ENCODE measurements around the gene RASGRP4. TPM values are rescaled to one million over a fixed set of nuclear protein-coding genes. Genes with fewer than 3 reads are reported as not detected.

The RASGRP4 gene
- total and polyA plus RNA-seq, 7 experiments from 2014 or later, result 0.14 to 32.7 (median 0.77) TPM; not detected in 1

DNA sequence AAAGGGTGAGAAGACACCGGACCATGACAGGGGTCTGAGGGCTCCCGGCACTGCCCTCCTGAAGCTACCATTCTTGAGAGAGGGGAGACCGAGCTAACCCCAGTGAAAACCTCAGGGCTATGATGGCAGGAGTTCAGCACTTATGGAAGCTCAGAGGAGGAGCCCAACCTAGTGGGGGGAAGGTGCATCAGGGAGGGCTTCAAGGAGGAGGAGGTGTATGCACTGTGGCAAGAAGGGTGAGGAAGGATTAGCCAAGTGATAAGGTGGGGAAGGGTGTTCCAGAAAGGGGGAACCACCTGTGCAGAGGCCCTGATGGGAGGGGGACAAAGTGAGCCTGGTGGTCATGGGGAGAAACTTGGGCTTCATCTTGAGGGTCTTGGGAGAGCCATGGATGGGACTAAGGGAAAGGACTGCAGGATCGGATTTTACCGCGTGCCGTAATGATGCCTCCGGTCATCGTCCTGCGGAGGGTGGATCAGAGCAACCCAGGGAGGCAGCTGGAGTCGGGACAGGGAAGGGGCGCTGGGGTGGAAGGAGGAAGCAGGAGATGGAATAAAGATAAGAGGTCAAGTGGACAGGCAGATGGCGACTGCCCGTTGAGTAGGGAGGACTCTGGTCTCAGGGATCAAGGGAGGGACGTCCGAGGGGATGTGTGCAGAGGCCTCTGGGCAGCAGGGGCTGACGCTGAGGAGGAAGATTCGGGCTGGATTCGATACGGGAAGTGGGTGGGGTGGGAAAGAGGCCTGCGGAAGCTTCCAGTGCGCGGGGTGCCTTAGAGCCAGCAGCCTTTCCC lies 65.0 kb downstream of the RASGRP4 start:
- H3K27me3 Mint-ChIP-seq, result peaks cover 0 to 41% (median 6%) of the 10 kb centered on the region in 5 donors
- ChIA-PET CTCF (interaction anchor here (1.2 kb wide), 1 partner anchor 459 kb away, joined by 3 read pairs; no protein-coding TSS in a partner anchor), POLR2A (no interaction called here)
- H3K4me3 Mint-ChIP-seq, result peak overlapping the region; percentile 62 to 94 (median 83)
- peak overlapping the region in 3 of 9 donors; percentile 56 to 71 (median 62) for H3K27ac Mint-ChIP-seq
- Histone ChIP-seq H3K9me3 (ENCODE audit: control insufficient read depth in 2 of 3, low read length in 3 of 3) (no peaks in the 10 kb centered on the region), H3K4me1 (ENCODE audit: control insufficient read depth in 2 of 2, insufficient read depth in 2 of 2, low read length in 2 of 2) (peaks cover 0 to 6% of the 10 kb centered on the region in 2 donors), H3K27me3 (ENCODE audit: control insufficient read depth in 2 of 2, insufficient read depth in 2 of 2, low read length in 2 of 2) (no peaks in the 10 kb centered on the region), H3K4me3 (ENCODE audit: low read length) (peak overlapping the region; percentile 55), H3K36me3 (ENCODE audit: control insufficient read depth in 2 of 3, insufficient read depth in 3 of 3, low read length in 3 of 3) (no peaks in the 10 kb centered on the region), H3K27ac (ENCODE audit: low read depth, low read length) (no peak overlapping the region)
- H3K36me3 Mint-ChIP-seq, result no peaks in the 10 kb centered on the region
- ATAC-seq (peak; percentile 5), DNase-seq (no peak)
- intact Hi-C loops (cut with micrococcal nuclease), result no loop called here
- peaks cover 0 to 21% (median 17%) of the 10 kb centered on the region in 7 donors for H3K4me1 Mint-ChIP-seq
- H3K9me3 Mint-ChIP-seq, result no peaks in the 10 kb centered on the region

DNA sequence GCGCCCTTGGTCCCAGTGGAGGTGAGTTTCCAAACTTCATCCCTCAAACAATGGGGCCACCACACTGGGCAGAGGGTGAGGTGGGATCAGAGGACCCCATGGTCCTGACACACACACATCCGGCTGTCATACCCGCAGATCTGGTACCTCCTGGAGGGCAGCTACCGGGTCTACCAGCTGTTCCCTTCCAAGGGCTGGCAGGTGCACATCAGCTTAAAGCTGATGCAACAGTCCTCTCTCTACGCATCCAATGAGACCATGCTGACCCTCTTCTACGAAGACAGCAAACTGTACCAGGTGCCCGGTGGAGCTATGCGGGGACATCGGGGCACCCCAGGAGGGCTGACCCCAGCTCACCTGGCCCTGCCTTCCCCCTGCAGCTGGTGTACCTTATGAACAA lies 65.7 kb downstream of the RASGRP4 start:
- Histone ChIP-seq H3K4me1 (ENCODE audit: control insufficient read depth in 2 of 2, insufficient read depth in 2 of 2, low read length in 2 of 2) (peaks cover 0 to 6% of the 10 kb centered on the region in 2 donors), H3K9me3 (ENCODE audit: control insufficient read depth in 2 of 3, low read length in 3 of 3) (no peaks in the 10 kb centered on the region), H3K4me3 (ENCODE audit: low read length) (no peak overlapping the region), H3K27me3 (ENCODE audit: control insufficient read depth in 2 of 2, insufficient read depth in 2 of 2, low read length in 2 of 2) (no peaks in the 10 kb centered on the region), H3K27ac (ENCODE audit: low read depth, low read length) (no peak overlapping the region), H3K36me3 (ENCODE audit: control insufficient read depth in 2 of 3, insufficient read depth in 3 of 3, low read length in 3 of 3) (no peaks in the 10 kb centered on the region)
- H3K4me1 Mint-ChIP-seq, result peaks cover 0 to 21% (median 17%) of the 10 kb centered on the region in 7 donors
- no peak for DNase-seq
- H3K9me3 Mint-ChIP-seq, result no peaks in the 10 kb centered on the region
- no peaks in the 10 kb centered on the region for H3K36me3 Mint-ChIP-seq
- CTCF ChIA-PET, result interaction anchor here (1.2 kb wide), 1 partner anchor 458 kb away, joined by 3 read pairs; no protein-coding TSS in a partner anchor
- intact Hi-C loops (cut with micrococcal nuclease), result no loop called here
- peaks cover 0 to 42% (median 6%) of the 10 kb centered on the region in 5 donors for H3K27me3 Mint-ChIP-seq
- POLR2A ChIA-PET, result no interaction called here
- H3K4me3 Mint-ChIP-seq, result peak overlapping the region; percentile 62 to 94 (median 76)
- no peak for ATAC-seq
- peak overlapping the region in 1 of 9 donors; percentile 71 for H3K27ac Mint-ChIP-seq

DNA sequence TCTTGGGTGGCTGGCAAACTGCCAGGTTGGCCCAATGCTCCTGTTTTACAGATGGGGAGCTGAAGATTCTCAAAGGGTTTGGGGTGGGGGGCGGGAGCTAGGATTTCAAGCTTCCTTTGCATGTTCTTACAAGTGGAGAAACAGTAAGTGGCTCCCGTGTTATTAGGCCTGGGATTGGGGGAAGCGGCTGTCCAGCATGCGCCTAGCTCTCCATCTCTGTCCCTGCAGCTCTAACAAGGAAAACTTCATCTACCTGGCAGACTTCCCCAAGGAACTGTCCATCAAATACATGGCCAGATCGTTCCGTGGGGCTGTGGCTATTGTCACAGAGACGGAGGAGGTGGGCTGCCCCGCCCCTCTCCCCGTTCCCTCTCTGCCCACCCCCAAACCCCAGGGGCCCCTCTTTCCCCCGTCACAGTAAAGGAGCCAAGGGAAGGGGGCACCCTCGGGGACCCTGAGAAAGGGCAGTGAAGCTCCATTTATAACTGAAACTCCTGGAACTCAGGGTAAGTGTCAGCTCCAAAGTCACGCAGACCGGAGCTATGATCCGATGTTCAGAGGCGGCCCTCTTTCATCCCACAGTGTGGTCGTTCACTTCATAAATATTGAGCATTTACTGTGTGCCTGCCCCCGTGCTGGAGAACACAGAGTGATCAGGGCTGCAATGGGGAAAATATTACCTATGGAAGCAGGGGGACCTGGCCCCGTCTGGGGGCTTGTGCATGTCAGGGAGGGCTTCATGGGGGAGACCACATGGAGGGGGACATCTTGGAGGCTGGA lies 66.6 kb downstream of the RASGRP4 start:
- intact Hi-C loops (cut with micrococcal nuclease), result no loop called here
- POLR2A ChIA-PET, result no interaction called here

More for the DNA sequence above, 66.6 kb downstream of the RASGRP4 start:
- Histone ChIP-seq H3K4me1 (ENCODE audit: control insufficient read depth in 2 of 2, insufficient read depth in 2 of 2, low read length in 2 of 2) (peaks cover 0 to 6% of the 10 kb centered on the region in 2 donors), H3K27ac (ENCODE audit: low read depth, low read length) (no peak overlapping the region), H3K27me3 (ENCODE audit: control insufficient read depth in 2 of 2, insufficient read depth in 2 of 2, low read length in 2 of 2) (no peaks in the 10 kb centered on the region), H3K9me3 (ENCODE audit: control insufficient read depth in 2 of 3, low read length in 3 of 3) (no peaks in the 10 kb centered on the region), H3K36me3 (ENCODE audit: control insufficient read depth in 2 of 3, insufficient read depth in 3 of 3, low read length in 3 of 3) (no peaks in the 10 kb centered on the region), H3K4me3 (ENCODE audit: low read length) (no peak overlapping the region)
- peaks cover 0 to 42% (median 6%) of the 10 kb centered on the region in 5 donors for H3K27me3 Mint-ChIP-seq
- DNase-seq, result no peak
- no peaks in the 10 kb centered on the region for H3K9me3 Mint-ChIP-seq
- H3K36me3 Mint-ChIP-seq, result no peaks in the 10 kb centered on the region
- ATAC-seq, result no peak
- peak overlapping the region in 5 of 10 donors; percentile 13 to 87 (median 52) for H3K4me3 Mint-ChIP-seq
- CTCF ChIA-PET, result no interaction called here
- H3K4me1 Mint-ChIP-seq, result peaks cover 0 to 21% (median 17%) of the 10 kb centered on the region in 7 donors
- H3K27ac Mint-ChIP-seq, result no peak overlapping the region

Other genes with a start within 250 kb of the RASGRP4 start
- under 1 TPM in 2 of 5 experiments, not detected in 3; 0.46 to 0.51 TPM for gene DPF1, start 202.0 kb downstream of the RASGRP4 start, total RNA-seq
- gene DPF1, start 202.0 kb downstream of the RASGRP4 start, polyA plus RNA-seq, result not detected
- 10 to 100 TPM in 1 of 5 experiments, 1 to 10 TPM in 1, under 1 TPM in 1, not detected in 2; 0.53 to 61.2 (median 2.1) TPM for gene PPP1R14A, start 169.8 kb downstream of the RASGRP4 start, total RNA-seq
- gene PPP1R14A, start 169.8 kb downstream of the RASGRP4 start, polyA plus RNA-seq, result not detected
- gene SPINT2, start 161.6 kb downstream of the RASGRP4 start, total RNA-seq, result 10 to 100 TPM; 35.5 to 56.9 (median 38.7) TPM
- 100 to 1,000 TPM; 120 to 139 TPM for gene SPINT2, start 161.6 kb downstream of the RASGRP4 start, polyA plus RNA-seq
- under 1 TPM in 1 of 5 experiments, not detected in 4; 0.88 TPM for gene C19orf33, start 122.0 kb downstream of the RASGRP4 start, total RNA-seq
- 1 to 10 TPM in 1 of 2 donors, not detected in 1; 1.5 TPM for gene C19orf33, start 122.0 kb downstream of the RASGRP4 start, polyA plus RNA-seq
- gene YIF1B, start 110.3 kb downstream of the RASGRP4 start, total RNA-seq, result 10 to 100 TPM; 26.1 to 84.7 (median 38.0) TPM
- gene YIF1B, start 110.3 kb downstream of the RASGRP4 start, polyA plus RNA-seq, result 10 to 100 TPM; 45.1 to 47.1 TPM
- 10 to 100 TPM in 3 of 5 experiments, 1 to 10 TPM in 2; 5.7 to 19.9 (median 10.1) TPM for gene KCNK6, start 106.4 kb downstream of the RASGRP4 start, total RNA-seq
- 1 to 10 TPM; 1.8 to 3.7 TPM for gene KCNK6, start 106.4 kb downstream of the RASGRP4 start, polyA plus RNA-seq
- gene CATSPERG, start 90.4 kb downstream of the RASGRP4 start, total RNA-seq, result 10 to 100 TPM in 4 of 5 experiments, 1 to 10 TPM in 1; 5.9 to 20.5 (median 18.1) TPM
- 1 to 10 TPM in 1 of 2 donors, under 1 TPM in 1; 0.94 to 5.2 TPM for gene CATSPERG, start 90.4 kb downstream of the RASGRP4 start, polyA plus RNA-seq
- 100 to 1,000 TPM in 1 of 5 experiments, 10 to 100 TPM in 4; 68.4 to 181 (median 75.8) TPM for gene PSMD8, start 51.6 kb downstream of the RASGRP4 start, total RNA-seq
- gene PSMD8, start 51.6 kb downstream of the RASGRP4 start, polyA plus RNA-seq, result 100 to 1,000 TPM; 141 to 144 TPM
- gene GGN, start 38.2 kb downstream of the RASGRP4 start, total RNA-seq, result under 1 TPM in 3 of 5 experiments, not detected in 2; 0.29 to 0.60 (median 0.39) TPM
- gene GGN, start 38.2 kb downstream of the RASGRP4 start, polyA plus RNA-seq, result not detected
- gene SPRED3, start 37.5 kb downstream of the RASGRP4 start, total RNA-seq, result 1 to 10 TPM; 1.6 to 2.9 (median 2.6) TPM
- under 1 TPM; 0.12 to 0.22 TPM for gene SPRED3, start 37.5 kb downstream of the RASGRP4 start, polyA plus RNA-seq
- 10 to 100 TPM; 33.8 to 56.5 (median 44.7) TPM for gene FAM98C, start 23.1 kb downstream of the RASGRP4 start, total RNA-seq
- gene FAM98C, start 23.1 kb downstream of the RASGRP4 start, polyA plus RNA-seq, result 10 to 100 TPM; 16.2 to 29.0 TPM
- 1 to 10 TPM in 4 of 5 experiments, under 1 TPM in 1; 0.29 to 2.6 (median 1.7) TPM for gene RYR1, start 7.5 kb upstream of the RASGRP4 start, total RNA-seq
- gene RYR1, start 7.5 kb upstream of the RASGRP4 start, polyA plus RNA-seq, result not detected
- 100 to 1,000 TPM; 200 to 287 (median 235) TPM for gene MAP4K1, start 191.7 kb upstream of the RASGRP4 start, total RNA-seq
- 100 to 1,000 TPM in 1 of 2 donors, 10 to 100 TPM in 1; 79.0 to 120 TPM for gene MAP4K1, start 191.7 kb upstream of the RASGRP4 start, polyA plus RNA-seq
- gene EIF3K, start 193.0 kb upstream of the RASGRP4 start, total RNA-seq, result 100 to 1,000 TPM; 294 to 405 (median 337) TPM
- 100 to 1,000 TPM; 424 to 437 TPM for gene EIF3K, start 193.0 kb upstream of the RASGRP4 start, polyA plus RNA-seq
- gene ACTN4, start 221.4 kb upstream of the RASGRP4 start, total RNA-seq, result 100 to 1,000 TPM in 2 of 5 experiments, 10 to 100 TPM in 3; 49.2 to 355 (median 54.4) TPM
- 1 to 10 TPM; 2.8 to 3.9 TPM for gene ACTN4, start 221.4 kb upstream of the RASGRP4 start, polyA plus RNA-seq